HepG2 (cell line): ENCODE data around the gene NEDD4L. TPM values are rescaled to one million over a fixed set of nuclear protein-coding genes. Genes with fewer than 3 reads are reported as not detected.

ENCODE experiments used
- FLYWCH1 ChIP-seq: sonication (generic); formaldehyde crosslinking; IDR thresholded peaks from 2 replicates; pipeline ENCODE4 v1.8.1; 2023; ENCODE audit warnings: mild to moderate bottlenecking, missing genetic modification reagents
- HCFC1 ChIP-seq: fragments of 150-350 bp; IDR thresholded peaks from 2 replicates; pipeline ENCODE4 v1.6.1; 2014; ENCODE audit warnings: low read depth, low read length
- MEIS1 ChIP-seq: sonication (generic); formaldehyde crosslinking; IDR thresholded peaks from 2 replicates; pipeline ENCODE4 v1.9.0; 2021; ENCODE audit warnings: mild to moderate bottlenecking, missing genetic modification reagents, moderate library complexity, borderline replicate concordance
- THAP11 ChIP-seq: IDR thresholded peaks from 2 replicates; pipeline ENCODE4 v1.6.1; 2016; ENCODE audit warnings: missing biosample characterization, missing genetic modification reagents
- ZFP37 ChIP-seq: sonication (generic); formaldehyde crosslinking; IDR thresholded peaks from 2 replicates; pipeline ENCODE4 v1.4.0; 2020; ENCODE audit warnings: missing genetic modification reagents, borderline replicate concordance
- ZNF777 ChIP-seq: sonication (generic); formaldehyde crosslinking; IDR thresholded peaks from 2 replicates; pipeline ENCODE4 v1.4.0; 2020; ENCODE audit warnings: missing genetic modification reagents
- ZNF790 ChIP-seq: sonication (generic); formaldehyde crosslinking; IDR thresholded peaks from 2 replicates; pipeline ENCODE4 v1.8.0; 2022; ENCODE audit warnings: missing genetic modification reagents, mild to moderate bottlenecking, borderline replicate concordance
- polyA plus RNA-seq, 8 experiments: library from polyadenylated mRNA; depleted of rRNA in 3 of 8; stranded (reverse) in 7 of 8; unstranded in 1 of 8; fragments of >200 nt; fragmentation: Illumina TruSeq in 4 of 8; extraction: Trizol in 4 of 8; gene quantifications; 2 replicates each; pipeline versions ENCODE4 v1.2.1 to v1.2.3, GENCODE V29; 2011 to 2016; ENCODE audit warnings: low read depth in 4 of 8, missing spikeins in 1 of 8, mixed read lengths in 1 of 8; ENCODE audit not compliant: insufficient read depth in 1 of 8
- total RNA-seq, 5 experiments: library from RNA; depleted of rRNA; stranded (reverse); fragments of >200 nt; fragmentation: Illumina TruSeq; extraction: Trizol; gene quantifications; 2 replicates each; pipeline ENCODE4 v1.2.3, GENCODE V29; 2016; ENCODE audit warnings: low read depth in 1 of 5
- TF ChIP-seq, protein P1 (sequence below): sonication (generic); formaldehyde crosslinking; IDR thresholded peaks from 2 replicates; pipeline ENCODE4 v1.5.1; 2020; ENCODE audit warnings: mild to moderate bottlenecking, missing genetic modification reagents
- TF ChIP-seq, protein P2 (sequence below): sonication (generic); formaldehyde crosslinking; conservative IDR thresholded peaks from 2 replicates; pipeline ENCODE4 v1.8.0; 2022; ENCODE audit warnings: missing genetic modification reagents
- TF ChIP-seq, protein P3 (sequence below): sonication (generic); formaldehyde crosslinking; IDR thresholded peaks from 2 replicates; pipeline ENCODE4 v1.4.0; 2020; ENCODE audit warnings: missing genetic modification reagents
- TF ChIP-seq, protein P4 (sequence below): sonication (generic); formaldehyde crosslinking; IDR thresholded peaks from 2 replicates; pipeline ENCODE4 v1.4.0; 2020; ENCODE audit warnings: missing genetic modification reagents
- TF ChIP-seq, protein P5 (sequence below): sonication (generic); formaldehyde crosslinking; IDR thresholded peaks from 2 replicates; pipeline ENCODE4 v1.5.0; 2020; ENCODE audit warnings: missing genetic modification reagents

NEDD4L gene
- total and polyA plus RNA-seq, 2 of the 13 experiments (the other 11 are each of a cell fraction or from before 2014, with no cell fraction given), result 168 to 390 TPM

DNA sequence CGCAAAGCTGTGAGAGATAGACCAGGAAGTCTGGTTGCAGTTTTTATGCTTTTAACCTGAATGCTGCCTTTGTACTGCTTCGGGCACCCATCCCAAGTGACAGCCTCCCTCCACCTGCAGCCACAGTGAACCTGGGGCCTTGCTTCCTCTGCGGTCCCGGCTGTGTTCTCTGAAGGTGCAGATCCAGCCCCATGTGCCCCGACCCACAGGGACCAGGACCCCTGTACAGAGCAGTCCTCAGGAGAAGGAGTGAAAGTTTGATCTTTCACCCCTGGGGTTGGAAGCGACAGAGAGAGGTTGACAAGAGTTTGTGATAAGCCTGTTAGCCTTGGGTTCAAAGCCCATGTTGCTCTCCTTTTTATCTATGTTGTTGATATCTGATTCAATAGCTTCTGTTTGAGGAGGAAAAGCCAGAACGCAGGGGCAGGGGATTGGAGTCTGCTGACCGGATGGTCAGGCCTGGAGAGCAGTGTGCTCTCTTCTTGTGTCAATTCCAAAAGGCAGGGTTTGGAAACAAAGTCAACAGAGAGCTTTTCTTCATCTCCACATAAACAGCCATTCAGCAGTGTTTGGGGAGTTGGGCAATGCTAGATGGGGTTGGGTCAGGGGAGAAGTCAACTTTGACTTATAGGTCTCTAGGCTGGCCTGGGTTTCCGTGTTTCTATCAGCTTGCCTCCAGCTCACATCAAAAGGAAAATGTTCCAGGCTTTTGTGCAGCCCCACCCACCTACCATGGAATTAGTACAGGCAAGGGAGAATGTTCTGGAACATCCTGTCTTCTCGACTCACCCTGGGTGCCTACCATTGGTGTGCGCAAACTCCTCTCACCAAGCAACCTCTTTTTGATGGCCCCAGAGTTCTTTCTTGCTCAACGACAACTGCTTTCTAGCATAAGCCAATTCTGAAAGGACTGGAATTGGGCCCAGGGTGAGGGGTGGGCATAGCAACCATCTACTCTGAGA lies 369.9 kb downstream of the NEDD4L start (continued):
- TF ChIP-seq MEIS1 (CRISPR knock-in tag), result no peak; the same call in 1 of the 2 replicates
- TF ChIP-seq ZNF790 (CRISPR knock-in tag), result no peak
- 0 out of 2 replicates have a peak, but pooled peaks have one; percentile 32 for TF ChIP-seq FLYWCH1 (CRISPR knock-in tag)
- TF ChIP-seq, protein P1, sequence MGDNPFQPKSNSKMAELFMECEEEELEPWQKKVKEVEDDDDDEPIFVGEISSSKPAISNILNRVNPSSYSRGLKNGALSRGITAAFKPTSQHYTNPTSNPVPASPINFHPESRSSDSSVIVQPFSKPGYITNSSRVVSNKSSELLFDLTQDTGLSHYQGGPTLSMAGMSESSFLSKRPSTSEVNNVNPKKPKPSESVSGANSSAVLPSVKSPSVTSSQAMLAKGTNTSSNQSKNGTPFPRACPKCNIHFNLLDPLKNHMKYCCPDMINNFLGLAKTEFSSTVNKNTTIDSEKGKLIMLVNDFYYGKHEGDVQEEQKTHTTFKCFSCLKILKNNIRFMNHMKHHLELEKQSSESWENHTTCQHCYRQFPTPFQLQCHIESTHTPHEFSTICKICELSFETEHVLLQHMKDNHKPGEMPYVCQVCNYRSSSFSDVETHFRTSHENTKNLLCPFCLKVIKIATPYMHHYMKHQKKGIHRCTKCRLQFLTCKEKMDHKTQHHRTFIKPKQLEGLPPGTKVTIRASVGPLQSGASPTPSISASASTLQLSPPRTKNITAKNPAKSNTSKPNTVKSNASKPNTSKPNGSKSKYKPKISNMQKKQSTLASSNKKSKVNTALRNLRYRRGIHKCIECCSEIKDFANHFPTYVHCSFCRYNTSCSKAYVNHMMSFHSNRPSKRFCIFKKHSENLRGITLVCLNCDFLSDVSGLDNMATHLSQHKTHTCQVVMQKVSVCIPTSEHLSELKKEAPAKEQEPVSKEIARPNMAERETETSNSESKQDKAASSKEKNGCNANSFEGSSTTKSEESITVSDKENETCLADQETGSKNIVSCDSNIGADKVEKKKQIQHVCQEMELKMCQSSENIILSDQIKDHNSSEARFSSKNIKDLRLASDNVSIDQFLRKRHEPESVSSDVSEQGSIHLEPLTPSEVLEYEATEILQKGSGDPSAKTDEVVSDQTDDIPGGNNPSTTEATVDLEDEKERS, result peak; percentile 98
- TF ChIP-seq ZFP37 (CRISPR knock-in tag), result peak; percentile 95
- peak; percentile 79 for TF ChIP-seq THAP11 (CRISPR knock-in tag)
- TF ChIP-seq, protein P2, sequence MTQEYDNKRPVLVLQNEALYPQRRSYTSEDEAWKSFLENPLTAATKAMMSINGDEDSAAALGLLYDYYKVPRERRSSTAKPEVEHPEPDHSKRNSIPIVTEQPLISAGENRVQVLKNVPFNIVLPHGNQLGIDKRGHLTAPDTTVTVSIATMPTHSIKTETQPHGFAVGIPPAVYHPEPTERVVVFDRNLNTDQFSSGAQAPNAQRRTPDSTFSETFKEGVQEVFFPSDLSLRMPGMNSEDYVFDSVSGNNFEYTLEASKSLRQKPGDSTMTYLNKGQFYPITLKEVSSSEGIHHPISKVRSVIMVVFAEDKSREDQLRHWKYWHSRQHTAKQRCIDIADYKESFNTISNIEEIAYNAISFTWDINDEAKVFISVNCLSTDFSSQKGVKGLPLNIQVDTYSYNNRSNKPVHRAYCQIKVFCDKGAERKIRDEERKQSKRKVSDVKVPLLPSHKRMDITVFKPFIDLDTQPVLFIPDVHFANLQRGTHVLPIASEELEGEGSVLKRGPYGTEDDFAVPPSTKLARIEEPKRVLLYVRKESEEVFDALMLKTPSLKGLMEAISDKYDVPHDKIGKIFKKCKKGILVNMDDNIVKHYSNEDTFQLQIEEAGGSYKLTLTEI (CRISPR knock-in tag), result no peak
- TF ChIP-seq, protein P3, sequence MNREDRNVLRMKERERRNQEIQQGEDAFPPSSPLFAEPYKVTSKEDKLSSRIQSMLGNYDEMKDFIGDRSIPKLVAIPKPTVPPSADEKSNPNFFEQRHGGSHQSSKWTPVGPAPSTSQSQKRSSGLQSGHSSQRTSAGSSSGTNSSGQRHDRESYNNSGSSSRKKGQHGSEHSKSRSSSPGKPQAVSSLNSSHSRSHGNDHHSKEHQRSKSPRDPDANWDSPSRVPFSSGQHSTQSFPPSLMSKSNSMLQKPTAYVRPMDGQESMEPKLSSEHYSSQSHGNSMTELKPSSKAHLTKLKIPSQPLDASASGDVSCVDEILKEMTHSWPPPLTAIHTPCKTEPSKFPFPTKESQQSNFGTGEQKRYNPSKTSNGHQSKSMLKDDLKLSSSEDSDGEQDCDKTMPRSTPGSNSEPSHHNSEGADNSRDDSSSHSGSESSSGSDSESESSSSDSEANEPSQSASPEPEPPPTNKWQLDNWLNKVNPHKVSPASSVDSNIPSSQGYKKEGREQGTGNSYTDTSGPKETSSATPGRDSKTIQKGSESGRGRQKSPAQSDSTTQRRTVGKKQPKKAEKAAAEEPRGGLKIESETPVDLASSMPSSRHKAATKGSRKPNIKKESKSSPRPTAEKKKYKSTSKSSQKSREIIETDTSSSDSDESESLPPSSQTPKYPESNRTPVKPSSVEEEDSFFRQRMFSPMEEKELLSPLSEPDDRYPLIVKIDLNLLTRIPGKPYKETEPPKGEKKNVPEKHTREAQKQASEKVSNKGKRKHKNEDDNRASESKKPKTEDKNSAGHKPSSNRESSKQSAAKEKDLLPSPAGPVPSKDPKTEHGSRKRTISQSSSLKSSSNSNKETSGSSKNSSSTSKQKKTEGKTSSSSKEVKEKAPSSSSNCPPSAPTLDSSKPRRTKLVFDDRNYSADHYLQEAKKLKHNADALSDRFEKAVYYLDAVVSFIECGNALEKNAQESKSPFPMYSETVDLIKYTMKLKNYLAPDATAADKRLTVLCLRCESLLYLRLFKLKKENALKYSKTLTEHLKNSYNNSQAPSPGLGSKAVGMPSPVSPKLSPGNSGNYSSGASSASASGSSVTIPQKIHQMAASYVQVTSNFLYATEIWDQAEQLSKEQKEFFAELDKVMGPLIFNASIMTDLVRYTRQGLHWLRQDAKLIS (CRISPR knock-in tag), result peak; percentile 97
- TF ChIP-seq HCFC1, result no peak
- TF ChIP-seq, protein P4, sequence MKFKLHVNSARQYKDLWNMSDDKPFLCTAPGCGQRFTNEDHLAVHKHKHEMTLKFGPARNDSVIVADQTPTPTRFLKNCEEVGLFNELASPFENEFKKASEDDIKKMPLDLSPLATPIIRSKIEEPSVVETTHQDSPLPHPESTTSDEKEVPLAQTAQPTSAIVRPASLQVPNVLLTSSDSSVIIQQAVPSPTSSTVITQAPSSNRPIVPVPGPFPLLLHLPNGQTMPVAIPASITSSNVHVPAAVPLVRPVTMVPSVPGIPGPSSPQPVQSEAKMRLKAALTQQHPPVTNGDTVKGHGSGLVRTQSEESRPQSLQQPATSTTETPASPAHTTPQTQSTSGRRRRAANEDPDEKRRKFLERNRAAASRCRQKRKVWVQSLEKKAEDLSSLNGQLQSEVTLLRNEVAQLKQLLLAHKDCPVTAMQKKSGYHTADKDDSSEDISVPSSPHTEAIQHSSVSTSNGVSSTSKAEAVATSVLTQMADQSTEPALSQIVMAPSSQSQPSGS, result peak; percentile 92; the same call in 1 of the 2 replicates
- TF ChIP-seq, protein P5, sequence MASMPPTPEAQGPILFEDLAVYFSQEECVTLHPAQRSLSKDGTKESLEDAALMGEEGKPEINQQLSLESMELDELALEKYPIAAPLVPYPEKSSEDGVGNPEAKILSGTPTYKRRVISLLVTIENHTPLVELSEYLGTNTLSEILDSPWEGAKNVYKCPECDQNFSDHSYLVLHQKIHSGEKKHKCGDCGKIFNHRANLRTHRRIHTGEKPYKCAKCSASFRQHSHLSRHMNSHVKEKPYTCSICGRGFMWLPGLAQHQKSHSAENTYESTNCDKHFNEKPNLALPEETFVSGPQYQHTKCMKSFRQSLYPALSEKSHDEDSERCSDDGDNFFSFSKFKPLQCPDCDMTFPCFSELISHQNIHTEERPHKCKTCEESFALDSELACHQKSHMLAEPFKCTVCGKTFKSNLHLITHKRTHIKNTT (CRISPR knock-in tag), result no peak
- TF ChIP-seq ZNF777 (CRISPR knock-in tag), result no peak
